Measurements from ENCODE around the gene TRPC3.
A peak's percentile ranks its signal among the peaks of the same experiment; 100 is the strongest.
"Not testable (repeated sequence)": the region's sequence is repeated elsewhere in the genome, so short reads cannot be mapped to it uniquely, and the experiment has no call there.

Gene TRPC3

GRCh38 chr4:121943941-121944340 lies 7.9 kb downstream of the TRPC3 start:
- DNase-seq, result no peak

DNA sequence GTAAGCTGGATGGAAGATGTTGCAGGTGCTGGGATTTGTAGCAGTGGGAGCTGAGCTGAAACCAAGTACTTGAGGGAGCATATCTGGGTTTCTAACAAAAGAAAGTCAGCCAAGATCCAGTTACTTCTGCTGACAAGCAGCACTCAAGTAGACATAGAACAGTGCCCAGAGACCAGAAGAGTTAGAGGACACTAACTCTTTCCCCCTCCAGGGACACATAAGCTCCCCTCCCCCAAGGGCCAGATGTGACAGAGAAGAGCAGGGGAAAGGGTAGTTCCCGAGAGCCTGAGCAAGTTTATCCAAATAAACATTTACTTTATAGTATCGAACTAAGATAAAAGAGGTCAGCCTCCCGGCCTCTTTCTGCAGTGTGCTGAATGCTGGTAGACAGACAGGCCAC lies 12.2 kb downstream of the TRPC3 start:
- no peak for DNase-seq

DNA sequence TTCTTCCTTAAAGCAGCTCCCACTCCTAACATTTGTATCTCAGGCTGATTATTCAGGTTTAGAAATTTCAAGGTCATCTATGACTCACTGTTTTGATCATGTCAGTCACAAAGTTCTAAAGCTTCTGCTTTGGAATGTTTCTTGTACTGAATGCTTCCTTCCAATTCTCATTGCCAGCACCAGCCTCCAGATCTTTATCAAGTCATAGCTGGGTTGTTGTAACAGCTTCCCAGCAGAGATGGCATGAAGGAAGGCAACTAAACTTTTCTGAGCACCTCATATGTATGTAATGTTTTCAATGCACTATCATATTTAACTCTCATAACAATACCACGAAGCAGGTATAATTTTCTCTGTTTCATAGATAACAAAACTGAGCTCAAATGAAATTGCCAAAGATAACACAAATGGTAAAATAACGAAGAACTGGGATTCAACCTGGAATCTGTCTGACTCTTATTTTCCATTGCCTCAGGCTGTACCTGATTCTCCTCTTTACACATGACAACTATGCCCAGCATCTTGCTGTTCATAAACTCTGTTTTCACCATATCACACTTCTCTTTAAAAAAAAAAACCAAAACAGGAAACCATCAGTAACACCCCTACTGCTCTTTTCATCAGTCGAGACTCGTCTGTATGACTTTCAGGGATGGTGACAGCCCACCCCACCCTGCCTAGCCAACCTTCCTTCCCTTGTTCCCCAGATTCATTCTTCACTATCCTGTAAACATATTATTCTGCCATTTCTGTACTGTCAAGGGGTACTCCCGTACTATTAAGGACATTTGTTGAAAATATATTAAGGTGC lies 13.4 kb downstream of the TRPC3 start:
- no peak for DNase-seq

DNA sequence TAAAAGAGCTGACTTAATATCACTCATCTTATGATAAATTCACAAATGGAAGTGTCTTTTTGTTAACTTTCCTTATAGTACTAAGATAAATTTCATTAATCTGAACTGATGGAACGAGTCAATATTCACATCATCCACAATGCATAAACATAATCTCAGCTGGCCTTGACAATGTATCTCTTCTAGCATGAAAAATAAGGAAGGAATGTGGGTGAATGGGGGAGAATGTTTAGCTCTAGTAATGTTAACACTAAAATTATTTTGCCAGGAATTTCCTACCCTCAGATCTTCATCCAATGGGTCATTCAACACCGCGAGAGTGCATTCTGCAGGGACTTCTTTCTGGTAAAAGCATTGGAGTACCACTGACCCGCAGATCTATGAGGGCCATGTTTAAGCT lies 15.8 kb downstream of the TRPC3 start:
- DNase-seq, result no peak

- no peak for DNase-seq
These were observed 17.2 kb downstream of the TRPC3 start for GRCh38 chr4:121934635-121935034.

DNA sequence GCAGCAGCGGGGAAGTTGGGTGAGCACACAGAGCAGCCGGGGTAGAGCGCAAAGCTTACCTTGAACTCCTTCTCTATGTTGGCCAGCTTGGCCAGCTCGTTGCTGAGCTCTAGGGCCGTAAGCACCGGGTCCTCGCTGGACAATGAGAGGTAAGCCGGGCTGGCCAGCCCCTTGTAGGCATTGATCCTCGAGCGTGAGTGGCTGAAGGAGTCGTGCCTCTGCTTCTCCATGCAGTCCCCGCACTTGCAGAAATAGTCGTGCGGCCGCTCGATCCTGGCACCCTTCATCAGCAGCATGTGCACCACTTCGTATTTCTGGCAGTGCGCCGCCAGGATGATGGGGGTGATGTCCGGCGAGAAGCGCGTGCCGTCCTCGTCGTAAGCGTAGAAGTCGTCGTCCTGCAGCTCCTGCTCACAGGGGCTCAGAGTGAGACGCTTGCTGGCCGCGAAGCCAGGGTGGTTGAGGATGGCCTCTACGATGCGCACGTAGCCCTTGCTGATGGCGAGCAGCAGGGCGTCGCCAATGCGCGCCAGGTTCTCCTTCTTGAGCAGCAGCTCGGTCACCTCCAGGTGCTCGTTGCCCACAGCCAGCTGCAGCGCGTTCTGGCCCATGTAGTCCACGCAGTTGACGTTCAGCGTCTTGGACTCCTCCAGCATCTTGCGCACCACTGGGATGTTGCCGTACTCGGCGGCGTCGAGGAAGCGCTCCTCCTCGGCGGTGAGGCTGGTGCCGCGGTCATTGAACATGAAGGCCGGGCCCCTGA lies 19.5 kb downstream of the TRPC3 start:
- DNase-seq, result no peak

- no peak for DNase-seq
These were observed 21.6 kb downstream of the TRPC3 start for GRCh38 chr4:121930304-121930703.

DNA sequence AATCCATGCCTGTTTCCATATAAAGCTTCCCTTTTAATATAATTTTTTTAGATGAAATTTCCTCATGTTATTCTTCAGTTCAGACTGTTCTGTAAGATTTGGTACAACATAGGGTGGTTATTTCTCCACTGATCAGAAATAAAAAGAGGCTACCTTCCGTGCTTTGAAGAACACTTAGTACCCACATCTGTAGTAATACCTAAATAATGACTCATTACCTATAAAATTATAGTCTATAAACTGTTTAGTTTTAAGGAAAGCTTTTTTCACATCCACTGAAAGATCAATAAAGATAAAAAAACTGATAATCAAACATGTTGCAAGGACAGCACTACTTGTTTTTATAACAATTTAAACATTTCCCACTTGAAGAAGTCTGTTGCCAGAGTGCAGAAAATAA lies 23.9 kb downstream of the TRPC3 start:
- no peak for DNase-seq

- DNase-seq, result not testable (repeated sequence)
These were observed 25.4 kb downstream of the TRPC3 start for GRCh38 chr4:121926490-121926889.

GRCh38 chr4:121923306-121923705 lies 28.6 kb downstream of the TRPC3 start:
- DNase-seq, result no peak

DNA sequence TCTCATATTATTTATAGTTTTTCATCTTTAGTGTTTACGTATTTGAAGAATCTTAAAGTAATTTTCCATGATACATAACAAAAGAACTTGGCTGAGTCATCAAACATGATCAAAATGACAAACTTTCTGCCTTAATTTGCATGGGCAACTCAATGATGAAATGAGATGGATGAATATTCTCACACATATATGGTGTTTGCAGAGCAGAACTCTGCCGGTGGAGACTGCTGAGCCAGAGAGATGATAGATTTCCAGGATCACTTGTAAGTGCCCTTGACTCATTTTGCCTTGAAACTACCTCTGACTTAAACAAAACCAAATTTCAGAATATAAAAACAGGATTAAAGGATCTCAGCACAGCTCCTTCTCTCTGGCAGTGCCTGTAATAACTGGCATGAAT lies 38.2 kb downstream of the TRPC3 start:
- no peak for DNase-seq

GRCh38 chr4:121908346-121908745 lies 43.5 kb downstream of the TRPC3 start:
- no peak for DNase-seq

DNA sequence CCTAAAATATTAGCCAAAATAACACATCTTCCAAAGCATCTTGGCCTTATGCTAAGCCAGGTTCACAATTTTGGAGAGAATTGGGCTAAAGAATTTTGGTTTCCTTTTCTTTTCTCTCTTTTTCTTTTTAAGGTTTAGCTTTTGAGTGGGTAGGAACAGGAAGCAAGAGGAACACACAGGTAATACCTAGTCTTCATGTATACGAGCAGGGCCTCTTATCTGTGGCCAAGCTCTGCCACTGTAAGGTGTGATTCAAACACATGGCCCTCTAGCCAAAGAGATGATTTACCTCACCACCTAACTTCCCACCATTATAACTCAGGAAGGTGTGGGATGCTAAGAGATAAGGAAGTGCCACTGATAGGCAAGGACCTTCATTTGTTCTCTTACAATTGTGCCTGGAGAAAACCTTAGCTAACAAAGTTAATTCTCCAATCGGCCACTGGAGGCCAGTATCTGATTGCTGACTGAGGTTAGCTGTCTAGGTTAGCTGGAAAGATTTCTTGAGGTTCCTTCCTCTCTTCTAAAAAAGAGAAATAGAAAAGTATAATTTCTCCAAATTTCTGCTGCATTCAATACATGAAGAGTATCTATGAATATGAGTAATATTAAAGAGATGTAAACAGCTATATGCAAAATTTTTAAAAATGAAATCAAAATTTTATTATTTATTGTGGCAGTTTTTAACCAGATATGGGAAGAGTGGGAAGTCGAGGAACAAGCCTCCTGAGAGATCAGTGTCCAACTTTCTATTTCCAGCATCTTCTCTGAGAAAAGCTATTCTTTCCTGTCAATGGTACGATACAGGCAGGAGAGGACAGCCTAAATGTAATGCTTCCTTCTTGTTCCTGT lies 51.5 kb downstream of the TRPC3 start:
- peak; percentile 29 to 46 for DNase-seq

- DNase-seq, result no peak
These were observed 53.7 kb downstream of the TRPC3 start for GRCh38 chr4:121898150-121898549.

GRCh38 chr4:121888134-121888533 lies 63.7 kb downstream of the TRPC3 start:
- no peak for DNase-seq

- no peak for DNase-seq
These were observed 66.7 kb downstream of the TRPC3 start for GRCh38 chr4:121885115-121885514.

GRCh38 chr4:121881158-121881557 lies 70.7 kb downstream of the TRPC3 start:
- no peak for DNase-seq

- DNase-seq, result no peak
These were observed 72.7 kb downstream of the TRPC3 start for GRCh38 chr4:121879135-121879534.

DNA sequence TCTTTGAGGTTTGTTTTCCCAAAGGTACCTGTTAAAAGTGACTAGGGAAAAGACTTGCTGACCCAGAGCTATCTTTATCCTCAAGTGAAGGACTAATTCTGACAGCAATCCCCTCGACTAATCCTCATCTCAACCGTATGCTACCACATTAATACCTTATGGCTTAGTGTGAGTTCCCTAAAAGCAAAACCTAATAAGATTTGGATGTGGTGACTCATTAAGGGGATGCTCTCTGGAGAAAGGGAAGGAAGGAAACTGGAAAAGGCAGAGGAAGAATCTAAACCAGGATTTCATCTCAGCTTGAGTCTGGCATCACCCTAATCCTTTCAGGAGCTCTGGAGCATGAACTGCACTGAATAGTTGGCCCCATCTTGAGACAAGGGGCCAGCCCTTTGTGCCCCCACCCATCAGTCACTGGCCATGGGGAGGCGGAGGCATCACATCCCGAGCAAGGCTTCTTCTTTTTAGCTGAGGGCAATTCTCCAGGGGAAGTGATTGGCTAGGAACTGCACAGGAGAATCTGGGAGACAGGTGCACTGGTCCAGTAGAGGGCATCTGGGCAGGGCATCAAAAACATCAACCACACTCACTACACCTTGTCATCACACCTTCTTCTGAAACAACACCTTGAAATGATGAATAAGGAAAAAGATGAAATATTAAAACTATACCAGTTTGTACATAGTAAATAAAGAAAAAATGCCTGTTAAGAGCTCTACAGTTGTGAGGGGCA lies 74.7 kb downstream of the TRPC3 start:
- no peak for DNase-seq

DNA sequence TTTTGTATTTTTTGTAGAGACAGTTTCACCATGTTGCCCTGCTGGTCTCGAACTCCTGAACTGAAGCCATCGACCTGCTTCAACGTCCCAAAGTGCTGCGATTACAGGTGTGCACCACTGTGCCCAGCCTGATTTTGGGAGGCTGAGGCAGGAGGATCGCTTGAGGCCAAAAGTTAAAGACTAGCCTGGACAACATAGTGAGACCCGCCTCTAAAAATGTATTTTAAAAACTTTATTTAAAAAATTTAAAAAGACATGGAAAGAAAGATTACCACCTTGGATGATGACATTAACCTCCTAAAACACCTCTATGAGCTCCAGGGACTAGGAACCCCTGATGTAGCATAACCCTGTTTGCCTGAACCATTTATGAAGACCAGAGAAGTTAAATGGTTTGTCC lies 75.8 kb downstream of the TRPC3 start:
- DNase-seq, result no peak

GRCh38 chr4:121875652-121876051 lies 76.2 kb downstream of the TRPC3 start:
- DNase-seq, result no peak

DNA sequence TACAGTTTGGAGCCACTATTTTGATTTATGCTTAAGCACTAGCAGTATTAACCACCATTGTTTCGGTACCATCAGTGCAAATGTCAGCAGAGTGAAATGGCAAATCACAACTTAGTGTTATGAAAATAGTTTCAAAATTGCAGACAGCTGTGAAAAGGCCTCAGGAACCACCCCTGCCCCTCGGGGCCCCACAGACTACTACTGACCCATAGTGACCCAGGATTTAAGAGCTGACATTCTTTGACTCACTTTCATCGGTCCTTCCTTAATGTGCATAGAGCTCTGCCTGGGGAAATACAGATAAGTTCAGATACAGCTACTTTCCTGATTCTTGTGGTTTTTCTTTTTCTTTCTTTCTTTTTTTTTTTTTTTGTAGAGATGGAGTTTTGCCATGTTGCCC lies 78.3 kb downstream of the TRPC3 start:
- no peak for DNase-seq

All from stimulated activated CD4-positive, alpha-beta T cell treated with anti-CD3 and anti-CD28 coated beads, Interleukin-2, amount 100 ng/mL, for 48 hours (primary cell).